Measurements from ENCODE around the gene RETREG2.
A peak's percentile ranks its signal among the peaks of the same experiment; 100 is the strongest.

RETREG2 gene

GRCh38 chr2:219215871-219216534 is 37.9 kb downstream of the RETREG2 start:
- DNase-seq (ENCODE audit: low spot score): peak; percentile 52

GRCh38 chr2:219216535-219216915 is 38.5 kb downstream of the RETREG2 start:
- DNase-seq (ENCODE audit: low spot score): peak; percentile 57

- DNase-seq (ENCODE audit: low spot score): no peak
These were observed 40.2 kb downstream of the RETREG2 start for GRCh38 chr2:219218217-219218731.

- DNase-seq (ENCODE audit: low spot score): peak; percentile 96
These were observed 40.9 kb downstream of the RETREG2 start, which contains the start of gene ABCB6 for GRCh38 chr2:219218732-219219701. Gene ABCB6 (minus strand): TSS chr2:219218958. CDS start chr2:219218673, 285 bp downstream.

- DNase-seq (ENCODE audit: low spot score): no peak
These were observed 41.9 kb downstream of the RETREG2 start for GRCh38 chr2:219219784-219220532.

GRCh38 chr2:219220652-219221402 is 42.8 kb downstream of the RETREG2 start:
- peak; percentile 43 for DNase-seq (ENCODE audit: low spot score)

- DNase-seq (ENCODE audit: low spot score): no peak
These were observed 44.0 kb downstream of the RETREG2 start for GRCh38 chr2:219221957-219222518.

GRCh38 chr2:219223831-219224610 is 45.9 kb downstream of the RETREG2 start:
- DNase-seq (ENCODE audit: low spot score): no peak

GRCh38 chr2:219225350-219225749 is 47.3 kb downstream of the RETREG2 start:
- no peak for DNase-seq (ENCODE audit: low spot score)

GRCh38 chr2:219228041-219228910 is 50.2 kb downstream of the RETREG2 start:
- DNase-seq (ENCODE audit: low spot score): peak; percentile 62

- no peak for DNase-seq (ENCODE audit: low spot score)
These were observed 50.8 kb downstream of the RETREG2 start for GRCh38 chr2:219228911-219229304.

GRCh38 chr2:219229305-219230058 is 51.4 kb downstream of the RETREG2 start, which contains the start of the genes ANKZF1 and ATG9A:
Gene ANKZF1 (plus strand): TSS chr2:219229806. CDS start chr2:219230258, 452 bp downstream.
Gene ATG9A (minus strand): TSS chr2:219229636. CDS start chr2:219228024, 1,612 bp downstream.
- peak; percentile 99 for DNase-seq (ENCODE audit: low spot score)

GRCh38 chr2:219230059-219230540 is 52.0 kb downstream of the RETREG2 start:
- peak; percentile 65 for DNase-seq (ENCODE audit: low spot score)

- no peak for DNase-seq (ENCODE audit: low spot score)
These were observed 56.3 kb downstream of the RETREG2 start for GRCh38 chr2:219234331-219234730.
